Liver (tissue), 9 donors: Measurements from ENCODE around the gene LCE1D. TPM values are rescaled to one million over a fixed set of nuclear protein-coding genes. Genes with fewer than 3 reads are reported as not detected.

Experiments
- DNase-seq: peaks from one replicate; pipeline ENCODE4 v3.0.0-alpha.2; 2017; ENCODE audit warnings: low spot score
- H3K27ac ChIP-seq, 2 donors: one replicate each; pipeline ENCODE4 v1.7.0; 2013; ENCODE audit warnings: inconsistent platforms in 2 of 2, low read length in 2 of 2, control low read depth in 1 of 2, low read depth in 1 of 2, mild to moderate bottlenecking in 1 of 2
- H3K27me3 ChIP-seq, 4 donors: one replicate each; pipeline versions ENCODE4 v1.6.1 to v1.7.0; 2013; ENCODE audit warnings: low read length in 3 of 4, inconsistent platforms in 1 of 4, mild to moderate bottlenecking in 1 of 4, moderate library complexity in 1 of 4; ENCODE audit not compliant: control insufficient read depth in 4 of 4, insufficient read depth in 4 of 4
- H3K36me3 ChIP-seq, 4 donors: one replicate each; pipeline versions ENCODE4 v1.6.1 to v1.7.0; 2013; ENCODE audit warnings: low read length in 3 of 4, mild to moderate bottlenecking in 3 of 4, low read depth in 1 of 4, moderate library complexity in 1 of 4; ENCODE audit not compliant: control insufficient read depth in 4 of 4, insufficient read depth in 3 of 4
- H3K4me1 ChIP-seq, 4 donors: one replicate each; pipeline versions ENCODE4 v1.6.1 to v1.7.0; 2013; ENCODE audit warnings: low read length in 3 of 4, mild to moderate bottlenecking in 3 of 4, moderate library complexity in 1 of 4; ENCODE audit not compliant: control insufficient read depth in 4 of 4, insufficient read depth in 4 of 4
- H3K4me3 ChIP-seq, 3 donors: one replicate each; pipeline versions ENCODE4 v1.6.1 to v1.7.0; 2013; ENCODE audit warnings: low read length in 3 of 3, control low read depth in 1 of 3, low read depth in 1 of 3, mild to moderate bottlenecking in 1 of 3
- H3K9ac ChIP-seq, 2 donors: one replicate each; pipeline ENCODE4 v1.7.0; 2013; ENCODE audit warnings: low read length in 2 of 2, mild to moderate bottlenecking in 2 of 2, moderate library complexity in 2 of 2, control low read depth in 1 of 2, low read depth in 1 of 2
- H3K9me3 ChIP-seq, 4 donors: one replicate each; pipeline versions ENCODE4 v1.6.1 to v1.7.0; 2013; ENCODE audit warnings: low read length in 3 of 4; ENCODE audit not compliant: control insufficient read depth in 4 of 4
- CTCF ChIP-seq: fragments of 150-350 bp; IDR thresholded peaks from 2 replicates; pipeline ENCODE4 v1.5.1; 2017; ENCODE audit warnings: improper control_type of control experiment, low read depth, low read length; ENCODE audit not compliant: missing input control
- EGR1 ChIP-seq, 2 donors: IDR thresholded peaks; 2 replicates each; pipeline ENCODE4 v1.6.1; 2016 to 2018; ENCODE audit warnings: antibody characterized with exemption in 2 of 2, low read depth in 2 of 2
- FOXA1 ChIP-seq: IDR thresholded peaks from 2 replicates; pipeline ENCODE4 v1.6.1; 2016; ENCODE audit warnings: antibody characterized with exemption
- FOXA2 ChIP-seq: IDR thresholded peaks from 2 replicates; pipeline ENCODE4 v1.6.1; 2016; ENCODE audit warnings: antibody characterized with exemption
- HNF4A ChIP-seq, 2 donors: conservative IDR thresholded peaks; 2 replicates each; pipeline ENCODE4 v1.6.1; 2016; ENCODE audit warnings: antibody characterized with exemption in 2 of 2, mild to moderate bottlenecking in 2 of 2
- HNF4G ChIP-seq: IDR thresholded peaks from 2 replicates; pipeline ENCODE4 v1.6.1; 2016; ENCODE audit warnings: antibody characterized with exemption
- JUND ChIP-seq, 2 donors: IDR thresholded peaks; 2 replicates each; pipeline ENCODE4 v1.6.1; 2016; ENCODE audit warnings: antibody characterized with exemption in 2 of 2
- NR2F2 ChIP-seq: IDR thresholded peaks from 2 replicates; pipeline ENCODE4 v1.6.1; 2016; ENCODE audit warnings: antibody characterized with exemption
- RAD21 ChIP-seq, 2 donors: IDR thresholded peaks; 2 replicates each; pipeline ENCODE4 v1.6.1; 2016; ENCODE audit warnings: antibody characterized with exemption in 2 of 2, mild to moderate bottlenecking in 2 of 2
- SP1 ChIP-seq: IDR thresholded peaks from 2 replicates; pipeline ENCODE4 v1.6.1; 2018; ENCODE audit warnings: antibody characterized with exemption, mild to moderate bottlenecking
- TAF1 ChIP-seq: conservative IDR thresholded peaks from 2 replicates; pipeline ENCODE4 v1.6.1; 2016; ENCODE audit warnings: antibody characterized with exemption, mild to moderate bottlenecking
- YY1 ChIP-seq: IDR thresholded peaks from 2 replicates; pipeline ENCODE4 v1.6.1; 2016; ENCODE audit warnings: antibody characterized with exemption, mild to moderate bottlenecking
- ZBTB33 ChIP-seq: IDR thresholded peaks from 2 replicates; pipeline ENCODE4 v1.6.1; 2016; ENCODE audit warnings: antibody characterized with exemption
- WGBS: extraction: QIAGEN DNeasy Blood & Tissue Kit; methylation state at CpG from one replicate; pipeline ENCODE4 v1.1.7; 2013; 5-methylcytosine and 5-hydroxymethylcytosine counted together
- polyA plus RNA-seq, 2 donors: library from polyadenylated mRNA; stranded (reverse) in 1 of 2; unstranded in 1 of 2; fragments of 200-250 nt in 1 of 2; fragments of >200 nt in 1 of 2; fragmentation: Nextera tagmentation in 1 of 2; extraction: Ambion mirVana in 1 of 2; gene quantifications; one replicate each; pipeline versions ENCODE4 v1.2.1 to v1.2.3, GENCODE V29; 2013 to 2015
- total RNA-seq, 2 donors: library from RNA; depleted of rRNA; stranded (reverse); fragments of >200 nt; gene quantifications; one replicate each; pipeline ENCODE4 v1.2.3, GENCODE V29; 2014
- TF ChIP-seq, protein P1 (sequence below): IDR thresholded peaks from 2 replicates; pipeline ENCODE4 v1.6.1; 2016; ENCODE audit warnings: antibody characterized with exemption
- TF ChIP-seq, protein P2 (sequence below): IDR thresholded peaks from 2 replicates; pipeline ENCODE4 v1.6.1; 2016; ENCODE audit warnings: antibody characterized with exemption, mild to moderate bottlenecking
- donor health status: healthy.
- donor health status: healthy.
- donor health status: healthy.
- donor health status: healthy.
- donor health status: healthy.

LCE1D gene
- total and polyA plus RNA-seq, 4 donors: not detected

GRCh38 chr1:152842556-152842955, 46.0 kb downstream of the LCE1D start, which contains the start of gene LCE6A:
TSS of gene LCE6A (plus strand) at chr1:152842856. CDS start at chr1:152843521, 665 bp downstream.
- no peaks in the 10 kb centered on the region for H3K9me3 ChIP-seq
- TF ChIP-seq TAF1: no peak
- TF ChIP-seq HNF4A (conservative IDR thresholded peaks at IDR 0.05): no peak
- TF ChIP-seq NR2F2: no peak
- no peak for TF ChIP-seq CTCF
- TF ChIP-seq YY1: no peak
- no peak for TF ChIP-seq RAD21 (IDR thresholded peaks at IDR 0.05)
- TF ChIP-seq, protein P1, sequence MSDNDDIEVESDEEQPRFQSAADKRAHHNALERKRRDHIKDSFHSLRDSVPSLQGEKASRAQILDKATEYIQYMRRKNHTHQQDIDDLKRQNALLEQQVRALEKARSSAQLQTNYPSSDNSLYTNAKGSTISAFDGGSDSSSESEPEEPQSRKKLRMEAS: no peak
- TF ChIP-seq FOXA1: no peak
- TF ChIP-seq EGR1 (IDR thresholded peaks at IDR 0.05; ENCODE audit: low read depth in 2 of 2): no peak
- TF ChIP-seq SP1: no peak
- no peak for TF ChIP-seq JUND (IDR thresholded peaks at IDR 0.05)
- TF ChIP-seq, protein P2, sequence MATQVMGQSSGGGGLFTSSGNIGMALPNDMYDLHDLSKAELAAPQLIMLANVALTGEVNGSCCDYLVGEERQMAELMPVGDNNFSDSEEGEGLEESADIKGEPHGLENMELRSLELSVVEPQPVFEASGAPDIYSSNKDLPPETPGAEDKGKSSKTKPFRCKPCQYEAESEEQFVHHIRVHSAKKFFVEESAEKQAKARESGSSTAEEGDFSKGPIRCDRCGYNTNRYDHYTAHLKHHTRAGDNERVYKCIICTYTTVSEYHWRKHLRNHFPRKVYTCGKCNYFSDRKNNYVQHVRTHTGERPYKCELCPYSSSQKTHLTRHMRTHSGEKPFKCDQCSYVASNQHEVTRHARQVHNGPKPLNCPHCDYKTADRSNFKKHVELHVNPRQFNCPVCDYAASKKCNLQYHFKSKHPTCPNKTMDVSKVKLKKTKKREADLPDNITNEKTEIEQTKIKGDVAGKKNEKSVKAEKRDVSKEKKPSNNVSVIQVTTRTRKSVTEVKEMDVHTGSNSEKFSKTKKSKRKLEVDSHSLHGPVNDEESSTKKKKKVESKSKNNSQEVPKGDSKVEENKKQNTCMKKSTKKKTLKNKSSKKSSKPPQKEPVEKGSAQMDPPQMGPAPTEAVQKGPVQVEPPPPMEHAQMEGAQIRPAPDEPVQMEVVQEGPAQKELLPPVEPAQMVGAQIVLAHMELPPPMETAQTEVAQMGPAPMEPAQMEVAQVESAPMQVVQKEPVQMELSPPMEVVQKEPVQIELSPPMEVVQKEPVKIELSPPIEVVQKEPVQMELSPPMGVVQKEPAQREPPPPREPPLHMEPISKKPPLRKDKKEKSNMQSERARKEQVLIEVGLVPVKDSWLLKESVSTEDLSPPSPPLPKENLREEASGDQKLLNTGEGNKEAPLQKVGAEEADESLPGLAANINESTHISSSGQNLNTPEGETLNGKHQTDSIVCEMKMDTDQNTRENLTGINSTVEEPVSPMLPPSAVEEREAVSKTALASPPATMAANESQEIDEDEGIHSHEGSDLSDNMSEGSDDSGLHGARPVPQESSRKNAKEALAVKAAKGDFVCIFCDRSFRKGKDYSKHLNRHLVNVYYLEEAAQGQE: no peak
- TF ChIP-seq FOXA2: no peak
- no peak for TF ChIP-seq HNF4G
- no peak for TF ChIP-seq ZBTB33
- no peaks in the 10 kb centered on the region for H3K27me3 ChIP-seq
- no peak for DNase-seq
- H3K9ac ChIP-seq: no peak within 1 kb of the TSS
- no peak within 1 kb of the TSS for H3K4me3 ChIP-seq
- WGBS: 79% methylated on average over 3 of the region's 3 CpGs
- H3K4me1 ChIP-seq: no peaks in the 10 kb centered on the region
- no peaks in the 10 kb centered on the region for H3K36me3 ChIP-seq
- H3K27ac ChIP-seq: no peak within 1 kb of the TSS

Other genes with a start within 250 kb of the LCE1D start
- not detected for gene LCE3E, start 229.9 kb upstream of the LCE1D start, total RNA-seq
- not detected for gene LCE3E, start 229.9 kb upstream of the LCE1D start, polyA plus RNA-seq
- gene LCE3D, start 216.2 kb upstream of the LCE1D start, total RNA-seq: not detected
- gene LCE3D, start 216.2 kb upstream of the LCE1D start, polyA plus RNA-seq: not detected
- not detected for gene LCE3C, start 196.5 kb upstream of the LCE1D start, total RNA-seq
- gene LCE3C, start 196.5 kb upstream of the LCE1D start, polyA plus RNA-seq: not detected
- not detected for gene LCE3B, start 182.9 kb upstream of the LCE1D start, total RNA-seq
- not detected for gene LCE3B, start 182.9 kb upstream of the LCE1D start, polyA plus RNA-seq
- gene LCE3A, start 173.6 kb upstream of the LCE1D start, total RNA-seq: not detected
- gene LCE3A, start 173.6 kb upstream of the LCE1D start, polyA plus RNA-seq: not detected
- gene LCE2D, start 133.3 kb upstream of the LCE1D start, total RNA-seq: not detected
- gene LCE2D, start 133.3 kb upstream of the LCE1D start, polyA plus RNA-seq: not detected
- not detected for gene LCE2C, start 121.4 kb upstream of the LCE1D start, total RNA-seq
- not detected for gene LCE2C, start 121.4 kb upstream of the LCE1D start, polyA plus RNA-seq
- gene LCE2B, start 110.6 kb upstream of the LCE1D start, total RNA-seq: not detected
- not detected for gene LCE2B, start 110.6 kb upstream of the LCE1D start, polyA plus RNA-seq
- not detected for gene LCE2A, start 98.4 kb upstream of the LCE1D start, total RNA-seq
- gene LCE2A, start 98.4 kb upstream of the LCE1D start, polyA plus RNA-seq: not detected
- not detected for gene LCE4A, start 88.6 kb upstream of the LCE1D start, total RNA-seq
- not detected for gene LCE4A, start 88.6 kb upstream of the LCE1D start, polyA plus RNA-seq
- gene KPRP, start 38.7 kb upstream of the LCE1D start, total RNA-seq: not detected
- gene KPRP, start 38.7 kb upstream of the LCE1D start, polyA plus RNA-seq: not detected
- gene LCE1F, start 21.6 kb upstream of the LCE1D start, total RNA-seq: not detected
- gene LCE1F, start 21.6 kb upstream of the LCE1D start, polyA plus RNA-seq: not detected
- gene LCE1E, start 10.5 kb upstream of the LCE1D start, total RNA-seq: not detected
- not detected for gene LCE1E, start 10.5 kb upstream of the LCE1D start, polyA plus RNA-seq
- not detected for gene LCE1C, start 9.9 kb downstream of the LCE1D start, total RNA-seq
- not detected for gene LCE1C, start 9.9 kb downstream of the LCE1D start, polyA plus RNA-seq
- gene LCE1B, start 15.2 kb downstream of the LCE1D start, total RNA-seq: not detected
- not detected for gene LCE1B, start 15.2 kb downstream of the LCE1D start, polyA plus RNA-seq
- gene LCE1A, start 30.8 kb downstream of the LCE1D start, total RNA-seq: not detected
- gene LCE1A, start 30.8 kb downstream of the LCE1D start, polyA plus RNA-seq: not detected
- gene LCE6A, start 46.1 kb downstream of the LCE1D start, total RNA-seq: not detected
- not detected for gene LCE6A, start 46.1 kb downstream of the LCE1D start, polyA plus RNA-seq
- gene LCE7A, start 63.3 kb downstream of the LCE1D start, total RNA-seq: not detected
- not detected for gene LCE7A, start 63.3 kb downstream of the LCE1D start, polyA plus RNA-seq
- not detected for gene SMCP, start 81.6 kb downstream of the LCE1D start, total RNA-seq
- not detected for gene SMCP, start 81.6 kb downstream of the LCE1D start, polyA plus RNA-seq
- not detected for gene IVL, start 111.8 kb downstream of the LCE1D start, total RNA-seq
- under 1 TPM in 1 of 2 donors, not detected in 1; 0.02 TPM for gene IVL, start 111.8 kb downstream of the LCE1D start, polyA plus RNA-seq
- not detected for gene SPRR5, start 150.5 kb downstream of the LCE1D start, total RNA-seq
- gene SPRR5, start 150.5 kb downstream of the LCE1D start, polyA plus RNA-seq: not detected
- gene SPRR4, start 173.9 kb downstream of the LCE1D start, total RNA-seq: not detected
- gene SPRR4, start 173.9 kb downstream of the LCE1D start, polyA plus RNA-seq: not detected
- gene SPRR1A, start 187.4 kb downstream of the LCE1D start, total RNA-seq: not detected
- gene SPRR1A, start 187.4 kb downstream of the LCE1D start, polyA plus RNA-seq: not detected
- not detected for gene SPRR3, start 205.0 kb downstream of the LCE1D start, total RNA-seq
- gene SPRR3, start 205.0 kb downstream of the LCE1D start, polyA plus RNA-seq: under 1 TPM in 1 of 2 donors, not detected in 1; 0.61 TPM
- not detected for gene SPRR1B, start 234.5 kb downstream of the LCE1D start, total RNA-seq
- gene SPRR1B, start 234.5 kb downstream of the LCE1D start, polyA plus RNA-seq: not detected
- gene SPRR2D, start 244.4 kb downstream of the LCE1D start, total RNA-seq: not detected
- gene SPRR2D, start 244.4 kb downstream of the LCE1D start, polyA plus RNA-seq: under 1 TPM in 1 of 2 donors, not detected in 1; 0.09 TPM